B cell (primary cell): Measurements from ENCODE around the gene ANAPC10.

ENCODE experiments used
- EZH2 ChIP-seq: IDR thresholded peaks from 2 replicates; pipeline ENCODE4 v1.6.1; 2012; ENCODE audit warnings: borderline replicate concordance, low read depth, mild to moderate bottlenecking, moderate library complexity, low read length; ENCODE audit not compliant: insufficient read depth, poor library complexity, severe bottlenecking
- TF ChIP-seq, protein P1 (sequence below): fragments of 200-600 bp; IDR thresholded peaks from one replicate; pipeline ENCODE4 v1.8.0; 2022; ENCODE audit warnings: antibody characterized with exemption, mild to moderate bottlenecking

- TF ChIP-seq, protein P1, sequence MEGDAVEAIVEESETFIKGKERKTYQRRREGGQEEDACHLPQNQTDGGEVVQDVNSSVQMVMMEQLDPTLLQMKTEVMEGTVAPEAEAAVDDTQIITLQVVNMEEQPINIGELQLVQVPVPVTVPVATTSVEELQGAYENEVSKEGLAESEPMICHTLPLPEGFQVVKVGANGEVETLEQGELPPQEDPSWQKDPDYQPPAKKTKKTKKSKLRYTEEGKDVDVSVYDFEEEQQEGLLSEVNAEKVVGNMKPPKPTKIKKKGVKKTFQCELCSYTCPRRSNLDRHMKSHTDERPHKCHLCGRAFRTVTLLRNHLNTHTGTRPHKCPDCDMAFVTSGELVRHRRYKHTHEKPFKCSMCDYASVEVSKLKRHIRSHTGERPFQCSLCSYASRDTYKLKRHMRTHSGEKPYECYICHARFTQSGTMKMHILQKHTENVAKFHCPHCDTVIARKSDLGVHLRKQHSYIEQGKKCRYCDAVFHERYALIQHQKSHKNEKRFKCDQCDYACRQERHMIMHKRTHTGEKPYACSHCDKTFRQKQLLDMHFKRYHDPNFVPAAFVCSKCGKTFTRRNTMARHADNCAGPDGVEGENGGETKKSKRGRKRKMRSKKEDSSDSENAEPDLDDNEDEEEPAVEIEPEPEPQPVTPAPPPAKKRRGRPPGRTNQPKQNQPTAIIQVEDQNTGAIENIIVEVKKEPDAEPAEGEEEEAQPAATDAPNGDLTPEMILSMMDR, result no peak
- no peak for TF ChIP-seq EZH2
These were observed 50.8 kb downstream of the ANAPC10 start for GRCh38 chr4:145047151-145047550.
